GM10248 (cell line): ENCODE measurements around the gene ADGRG3.

Experiments
- CTCF ChIA-PET: fragments of 300-600 bp; sonication (Branson Sonifier 250); formaldehyde crosslinking; extraction: SDS; loops from one replicate; lab custom pipeline; 2021; ENCODE audit warnings: antibody characterized with exemption; lab: Yijun Ruan, JAX
- POLR2A ChIA-PET: fragments of 350-650 bp; sonication (Branson Sonifier 250); formaldehyde crosslinking; extraction: SDS; loops from one replicate; lab custom pipeline; 2020; ENCODE audit warnings: antibody characterized with exemption; lab: Yijun Ruan, JAX
- DNase-seq: peaks from one replicate; pipeline ENCODE4 v3.0.0; 2012; ENCODE audit errors: extremely low spot score
- CTCF ChIP-seq: IDR thresholded peaks from 2 replicates; pipeline ENCODE4 v1.5.1; 2012; ENCODE audit warnings: mild to moderate bottlenecking, low read depth; ENCODE audit errors: extremely low read depth, missing control alignments, control extremely low read depth

Gene ADGRG3

GRCh38 chr16:57668263-57668571 is at the start of gene ADGRG3:
Gene ADGRG3 (plus strand): TSS chr16:57668306. CDS start chr16:57668348, 42 bp downstream.
- CTCF ChIA-PET = interaction anchor here (1.0 to 1.2 kb wide), 4 partner anchors 14 to 91 kb away, joined by 3 to 5 read pairs (median 4); no protein-coding TSS in a partner anchor
- no peak for DNase-seq
- POLR2A ChIA-PET = no interaction called here
- no peak for TF ChIP-seq CTCF

GRCh38 chr16:57619133-57619605 is 48.9 kb upstream of the ADGRG3 start:
- no peak for DNase-seq
- no peak for TF ChIP-seq CTCF
- ChIA-PET POLR2A (no interaction called here), CTCF (interaction anchor here (0.7 to 1.6 kb wide), 3 partner anchors 9 to 43 kb away, joined by 3 to 5 read pairs (median 4); no protein-coding TSS in a partner anchor)

GRCh38 chr16:57619606-57620334 is 48.3 kb upstream of the ADGRG3 start:
- no peak for DNase-seq
- CTCF ChIA-PET = interaction anchor here (0.7 to 1.6 kb wide), 3 partner anchors 10 to 44 kb away, joined by 3 to 5 read pairs (median 4); no protein-coding TSS in a partner anchor
- POLR2A ChIA-PET = no interaction called here
- no peak for TF ChIP-seq CTCF

GRCh38 chr16:57620335-57621231 is 47.5 kb upstream of the ADGRG3 start:
- DNase-seq = no peak
- no peak for TF ChIP-seq CTCF
- ChIA-PET POLR2A (no interaction called here), CTCF (interaction anchor here (1.5 to 1.6 kb wide), 2 partner anchors 9 to 11 kb away, joined by 3 to 5 read pairs; no protein-coding TSS in a partner anchor)

GRCh38 chr16:57621521-57622271 is 46.4 kb upstream of the ADGRG3 start:
- DNase-seq = no peak
- POLR2A ChIA-PET = no interaction called here
- CTCF ChIA-PET = interaction anchor here (1.1 to 1.6 kb wide), 4 partner anchors 10 to 46 kb away, joined by 3 to 6 read pairs (median 4); no protein-coding TSS in a partner anchor
- TF ChIP-seq CTCF = no peak
